CMK (cell line): ENCODE results near the gene PTPRM.

ENCODE experiments used
- DNase-seq: peaks from one replicate; pipeline ENCODE4 v3.0.0-alpha.2; 2010; ENCODE audit warnings: low read depth

PTPRM gene

DNA sequence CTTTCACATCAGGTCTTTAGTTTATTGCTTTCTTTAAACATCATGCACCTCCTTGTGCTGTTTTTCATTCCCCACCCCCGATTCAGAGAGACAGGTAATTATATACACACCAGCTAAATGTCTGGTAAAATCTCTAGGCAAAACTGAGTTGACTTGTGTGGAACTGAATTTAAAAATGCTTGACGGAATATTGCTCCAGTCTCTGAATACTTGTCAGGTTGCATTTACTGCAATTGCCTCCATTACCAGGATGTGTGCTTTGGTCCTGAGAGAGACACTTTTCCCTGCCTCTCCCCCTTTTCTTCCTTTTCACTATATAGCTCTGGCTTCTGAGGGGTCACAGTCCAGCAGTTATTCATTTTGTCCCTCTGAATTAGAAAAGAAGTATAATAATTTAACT, 104.0 kb downstream of the PTPRM start:
- no peak for DNase-seq

DNA sequence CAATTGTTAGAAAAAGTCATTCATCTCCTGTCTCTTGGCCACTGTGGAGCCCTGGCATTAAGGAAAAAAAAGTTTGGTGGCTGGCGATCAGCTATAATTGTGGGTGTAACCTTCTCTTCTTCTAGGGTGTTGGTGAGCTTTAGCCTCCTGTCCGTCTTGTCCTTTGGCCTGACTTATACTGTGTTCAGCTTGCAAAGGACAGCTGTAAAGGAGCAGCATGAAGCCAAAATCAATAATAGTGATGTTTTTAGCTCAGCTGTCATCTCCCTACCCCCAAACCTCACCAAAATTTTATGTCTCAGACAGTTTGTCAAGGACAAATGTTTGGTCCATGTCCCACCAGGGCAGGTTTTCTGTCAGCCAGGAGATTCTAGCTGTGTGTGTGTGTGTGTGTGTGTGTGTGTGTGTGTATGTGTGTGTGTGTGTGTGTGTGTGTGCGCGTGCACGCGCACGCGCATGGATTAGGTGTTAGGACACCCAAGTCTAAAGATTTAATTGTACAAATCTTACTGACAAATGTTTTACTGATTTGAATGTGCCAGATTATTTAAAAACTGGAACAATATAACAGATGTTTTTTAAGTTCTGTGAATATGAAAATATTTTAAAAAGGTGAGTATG, 109.2 kb downstream of the PTPRM start:
- no peak for DNase-seq

- DNase-seq = no peak
Observed at GRCh38 chr18:7677001-7677400, 109.9 kb downstream of the PTPRM start.

GRCh38 chr18:7677424-7677823, 110.3 kb downstream of the PTPRM start:
- no peak for DNase-seq

DNA sequence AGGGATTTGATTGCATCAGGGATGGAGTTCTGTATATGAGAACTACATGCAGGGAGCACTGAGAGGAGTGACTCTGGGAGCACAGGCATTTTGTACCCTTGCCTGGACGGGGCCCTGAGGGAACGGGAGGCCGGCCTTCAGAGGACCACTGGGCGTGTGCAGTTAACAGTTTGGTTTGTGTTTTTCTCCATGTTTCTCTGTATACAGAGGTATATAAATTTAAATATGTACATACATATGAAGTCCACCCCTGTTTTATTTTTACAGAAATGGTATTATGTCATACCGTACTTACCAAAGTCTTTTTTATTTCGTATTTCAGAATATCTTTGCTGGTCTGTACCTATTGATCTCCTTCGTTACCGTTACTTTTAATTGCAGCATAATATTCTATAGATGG, 111.3 kb downstream of the PTPRM start:
- DNase-seq = no peak

DNA sequence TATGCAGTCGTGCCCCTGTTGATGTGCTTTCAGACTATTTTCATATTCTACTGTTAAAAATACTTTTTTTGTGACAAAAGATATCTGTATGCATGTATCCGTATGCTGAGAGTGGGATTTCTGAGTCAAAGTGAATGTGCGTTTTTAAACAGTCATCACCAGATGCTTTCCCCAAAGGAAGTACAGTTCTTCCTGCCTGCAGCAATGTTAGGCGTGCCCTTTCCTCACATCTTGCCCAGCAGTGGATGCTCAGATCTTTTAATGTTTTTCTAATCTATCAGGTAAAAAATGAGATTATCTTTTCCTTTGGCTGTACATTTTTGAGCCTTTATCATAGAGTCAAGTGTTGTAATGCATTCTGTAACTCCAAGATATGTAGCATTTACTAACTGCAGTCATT, 111.7 kb downstream of the PTPRM start:
- no peak for DNase-seq

GRCh38 chr18:7681298-7681697, 114.2 kb downstream of the PTPRM start:
- no peak for DNase-seq

DNA sequence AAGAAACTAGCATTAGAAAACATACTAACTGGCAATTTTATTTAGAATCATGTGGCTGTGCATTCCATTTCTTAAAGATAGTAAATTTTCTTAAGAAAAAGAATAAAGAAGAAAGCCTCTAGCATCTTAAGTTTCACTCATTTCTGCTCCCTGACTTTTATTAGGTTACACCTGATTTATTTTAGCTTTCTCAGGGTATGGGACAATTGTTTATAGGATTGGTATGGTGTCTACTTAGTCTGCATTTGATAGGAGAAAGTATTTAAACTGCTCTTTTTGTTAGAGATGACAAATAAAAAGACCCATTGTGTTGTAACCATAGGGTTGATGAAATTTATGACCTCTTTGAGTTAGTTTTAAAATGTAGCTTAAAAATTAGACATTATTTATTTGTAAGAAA, 115.2 kb downstream of the PTPRM start:
- DNase-seq = no peak

DNA sequence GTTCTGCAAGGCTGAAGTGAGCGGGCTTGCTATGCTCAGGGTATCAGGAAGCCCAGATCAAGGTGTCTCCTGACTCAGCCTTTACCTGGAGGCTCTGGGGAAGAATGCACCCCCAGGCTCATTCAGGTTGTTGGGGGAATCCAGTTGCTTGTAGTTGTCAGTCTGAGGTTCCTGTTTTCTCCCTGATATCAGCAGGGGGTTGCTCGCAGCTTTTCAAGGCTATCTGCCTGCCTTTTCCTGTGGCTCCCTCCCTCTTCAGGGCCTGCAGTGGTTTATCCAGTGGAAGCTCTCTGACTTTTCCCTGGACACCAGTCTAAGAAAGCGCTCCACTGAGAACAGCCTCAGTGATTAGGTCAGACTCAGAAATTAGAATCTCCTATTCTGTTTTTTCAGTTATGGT, 116.6 kb downstream of the PTPRM start:
- no peak for DNase-seq

GRCh38 chr18:7684357-7684756, 117.2 kb downstream of the PTPRM start:
- DNase-seq = no peak

DNA sequence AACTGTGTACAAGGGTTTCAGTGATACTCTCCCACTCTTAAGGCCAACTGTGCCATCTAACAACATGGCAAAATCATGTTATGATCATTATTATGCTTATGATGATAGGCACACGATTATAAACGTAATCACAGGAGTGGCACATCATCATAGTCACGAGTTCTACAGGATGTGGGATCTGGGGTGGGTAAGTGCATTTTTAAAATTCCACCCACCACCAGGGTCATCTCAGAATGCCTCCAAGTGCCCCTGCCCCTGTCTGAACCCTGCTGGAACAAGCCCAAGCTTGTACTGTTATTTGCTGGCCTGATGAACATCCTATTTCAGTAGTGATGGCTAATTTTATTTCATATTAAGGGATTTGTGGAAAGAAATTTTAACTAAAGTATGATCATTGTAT, 117.8 kb downstream of the PTPRM start:
- DNase-seq = no peak

DNA sequence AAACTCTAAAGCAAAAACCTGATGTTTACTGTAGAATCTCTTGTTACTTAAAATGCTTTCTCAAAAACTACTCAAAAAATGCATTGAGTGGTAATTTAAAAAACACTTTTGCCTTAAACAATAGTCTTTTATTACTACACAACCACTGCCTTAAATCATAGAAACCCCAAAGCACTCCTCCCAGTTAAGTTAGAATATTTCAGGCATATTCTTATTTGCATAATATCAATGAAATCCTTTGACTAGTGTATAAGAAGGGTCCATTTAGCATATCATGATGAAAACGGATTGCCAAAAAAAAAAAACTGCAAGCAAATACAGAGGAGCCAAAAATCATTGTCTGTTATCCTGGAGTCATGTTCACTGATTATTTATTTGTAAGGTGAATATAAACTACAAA, 119.2 kb downstream of the PTPRM start:
- DNase-seq = no peak

DNA sequence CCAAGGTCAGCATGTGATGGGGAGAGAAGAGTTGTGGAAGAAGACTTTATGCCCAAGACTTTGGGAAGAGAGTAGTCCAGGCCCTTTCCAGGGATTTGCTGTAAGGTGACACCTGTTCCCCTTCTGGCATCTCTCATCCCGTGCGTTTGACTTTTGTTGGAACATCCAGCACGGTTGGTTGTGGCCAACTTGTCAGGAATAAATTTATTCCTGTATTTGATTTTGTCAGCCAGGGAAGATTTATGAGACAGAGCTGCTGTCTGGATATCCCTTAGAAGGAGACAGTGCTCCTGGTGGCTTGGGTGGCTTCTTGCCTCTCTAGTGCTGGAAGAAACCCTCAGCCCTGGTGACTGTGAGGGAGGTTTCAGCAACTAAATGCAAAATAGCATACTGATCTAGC, 121.5 kb downstream of the PTPRM start:
- DNase-seq = no peak

DNA sequence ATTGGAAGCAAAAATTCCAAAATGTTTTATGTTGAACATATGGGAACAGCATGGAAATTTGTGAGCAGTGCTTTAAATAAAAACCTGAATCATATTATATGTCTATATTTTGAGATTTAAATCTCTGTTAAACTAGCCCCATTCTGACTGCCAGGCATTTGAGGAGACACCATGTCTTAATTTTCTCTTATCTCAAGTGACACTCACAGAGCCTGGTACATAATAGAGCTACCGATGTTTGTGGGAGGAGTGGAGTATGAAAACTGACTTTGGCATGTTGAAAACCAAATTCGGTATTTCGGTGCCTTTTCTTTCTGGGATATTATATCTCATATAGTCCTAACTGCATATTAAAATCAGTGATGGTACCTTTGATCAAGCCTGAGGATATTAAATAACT, 124.1 kb downstream of the PTPRM start:
- no peak for DNase-seq

DNA sequence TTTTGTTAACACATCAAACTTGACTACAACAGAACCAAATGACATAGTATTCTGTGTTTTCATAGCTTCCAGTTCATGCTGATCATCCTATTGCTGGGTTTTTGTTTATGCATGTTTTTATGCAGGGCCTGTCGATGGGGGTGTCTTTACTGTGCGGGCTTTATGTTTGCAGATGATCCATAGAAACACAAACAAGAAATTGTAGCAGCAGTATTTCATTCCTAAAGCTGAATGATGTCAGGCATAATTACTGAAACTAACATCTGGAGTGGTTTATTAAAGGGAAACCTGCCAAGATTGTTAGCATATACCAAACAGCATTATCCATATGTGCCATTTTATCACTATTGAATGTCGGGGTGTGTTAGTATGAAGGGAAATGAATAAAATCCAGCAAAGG, 129.7 kb downstream of the PTPRM start:
- DNase-seq = no peak

DNA sequence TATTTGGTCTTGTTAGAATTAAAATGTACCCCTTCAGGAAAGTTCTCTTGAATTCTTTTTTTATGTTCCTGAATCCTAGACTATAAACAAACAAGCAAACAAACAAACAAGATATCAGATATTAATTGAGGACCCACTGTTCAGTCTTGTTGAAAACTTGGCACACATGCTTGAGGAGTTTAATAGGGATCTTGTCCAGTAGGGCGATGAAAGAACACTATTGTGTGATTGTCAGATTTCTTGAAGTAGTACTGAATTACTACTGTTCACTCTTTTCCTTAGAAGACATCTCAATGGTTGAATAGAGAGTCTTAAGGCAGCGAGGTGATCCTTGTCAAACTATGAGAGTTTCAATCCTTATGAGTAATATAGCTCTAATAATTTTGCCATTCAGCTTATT, 130.2 kb downstream of the PTPRM start:
- DNase-seq = no peak

DNA sequence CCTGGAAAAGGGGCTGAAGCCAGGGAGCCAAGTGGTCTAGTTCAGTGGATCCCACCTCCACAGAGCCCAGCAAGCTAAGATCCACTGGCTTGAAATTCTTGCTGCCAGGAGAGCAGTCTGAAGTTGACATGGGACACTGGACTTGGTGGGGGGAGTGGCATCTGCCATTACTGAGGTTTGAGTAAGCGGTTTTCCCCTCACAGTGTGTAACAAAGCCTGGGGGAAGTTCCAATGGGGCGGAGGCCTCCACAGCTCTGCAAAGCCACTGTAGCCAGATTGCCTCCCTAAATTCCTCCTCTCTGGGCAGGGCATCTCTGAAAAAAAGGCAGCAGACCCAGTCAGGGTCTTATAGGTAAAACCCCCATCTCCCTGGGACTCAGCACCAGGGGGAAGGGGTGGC, 144.4 kb downstream of the PTPRM start:
- DNase-seq = no peak

DNA sequence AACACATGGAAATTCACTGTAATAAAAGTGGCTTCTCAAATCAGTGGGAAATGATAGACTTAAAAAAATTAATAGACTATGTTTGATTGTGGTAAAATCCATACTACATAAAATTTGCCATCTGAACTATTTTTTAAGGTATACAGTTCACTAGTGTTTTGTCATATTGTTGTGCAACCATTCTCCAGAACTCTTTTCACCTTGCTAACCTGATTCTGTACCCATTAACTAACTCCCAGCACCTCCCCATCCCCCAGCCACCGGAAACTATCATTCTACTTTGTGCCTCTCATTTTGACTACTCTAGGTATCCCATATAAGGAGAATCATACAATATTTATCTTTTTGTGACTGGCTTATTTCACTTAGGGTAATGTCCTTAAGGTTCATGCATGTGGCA, 153.3 kb downstream of the PTPRM start:
- DNase-seq = no peak

GRCh38 chr18:7721532-7721931, 154.4 kb downstream of the PTPRM start:
- DNase-seq = no peak

DNA sequence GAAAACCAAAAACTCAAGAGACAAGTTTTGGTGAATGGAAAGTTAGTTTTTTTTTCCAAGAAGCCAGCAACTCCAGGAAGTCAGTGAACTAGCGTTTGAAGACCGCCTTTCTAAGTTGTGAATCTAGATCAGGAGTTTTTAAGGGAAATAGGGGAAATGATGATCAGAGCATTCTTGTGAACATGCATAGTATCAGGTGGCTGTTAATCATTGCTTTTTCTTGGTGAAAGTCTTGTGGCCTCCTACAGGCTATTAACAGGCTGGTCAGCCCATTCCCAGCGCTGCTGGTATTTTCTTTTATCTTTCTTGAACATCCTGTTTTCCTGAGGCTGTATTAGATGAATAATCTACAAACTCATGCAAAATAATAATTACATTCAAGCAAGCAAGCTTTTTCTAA, 155.8 kb downstream of the PTPRM start:
- no peak for DNase-seq

GRCh38 chr18:7723558-7723957, 156.4 kb downstream of the PTPRM start:
- no peak for DNase-seq

- DNase-seq = no peak
Observed at GRCh38 chr18:7725473-7725872, 158.4 kb downstream of the PTPRM start.

- DNase-seq = no peak
Observed at GRCh38 chr18:7725897-7726296, 158.8 kb downstream of the PTPRM start.

DNA sequence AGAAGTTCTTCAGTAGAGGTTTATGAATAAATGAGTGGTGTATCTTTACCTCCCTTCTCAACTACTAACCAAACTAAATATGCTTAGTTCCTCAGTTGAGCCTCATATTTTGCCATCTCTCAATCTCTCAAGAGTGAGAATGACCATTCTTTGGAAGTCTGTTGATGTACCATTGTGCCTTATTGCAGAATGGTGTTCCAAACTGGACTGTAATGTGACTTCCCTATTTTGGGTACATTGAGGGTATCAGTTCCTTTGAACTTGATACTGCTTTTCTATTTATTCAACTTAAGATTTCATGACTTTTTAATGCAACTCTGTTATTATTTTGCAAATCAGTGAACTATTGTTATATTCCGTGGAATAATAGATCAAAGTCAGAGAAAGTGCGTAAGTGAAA, 159.4 kb downstream of the PTPRM start:
- DNase-seq = no peak
